LNCaP clone FGC (cell line): ENCODE data around the gene HDLBP.
"Not testable (repeated sequence)": the region's sequence is repeated elsewhere in the genome, so short reads cannot be mapped to it uniquely, and the experiment has no call there.

Experiments used
- DNase-seq: peaks from one replicate; pipeline ENCODE4 v3.0.0-alpha.2; 2011; ENCODE audit warnings: low read depth
- H3K4me3 ChIP-seq: 2 replicates; pipeline ENCODE4 v1.5.1; 2011; ENCODE audit warnings: mild to moderate bottlenecking, low read depth, low read length, control low read depth
- TF ChIP-seq, protein P1 (sequence below): IDR thresholded peaks from 2 replicates; pipeline ENCODE4 v1.5.1; 2012; ENCODE audit warnings: mild to moderate bottlenecking; ENCODE audit not compliant: control insufficient read depth, insufficient read depth; ENCODE audit errors: extremely low read depth

HDLBP gene

DNA sequence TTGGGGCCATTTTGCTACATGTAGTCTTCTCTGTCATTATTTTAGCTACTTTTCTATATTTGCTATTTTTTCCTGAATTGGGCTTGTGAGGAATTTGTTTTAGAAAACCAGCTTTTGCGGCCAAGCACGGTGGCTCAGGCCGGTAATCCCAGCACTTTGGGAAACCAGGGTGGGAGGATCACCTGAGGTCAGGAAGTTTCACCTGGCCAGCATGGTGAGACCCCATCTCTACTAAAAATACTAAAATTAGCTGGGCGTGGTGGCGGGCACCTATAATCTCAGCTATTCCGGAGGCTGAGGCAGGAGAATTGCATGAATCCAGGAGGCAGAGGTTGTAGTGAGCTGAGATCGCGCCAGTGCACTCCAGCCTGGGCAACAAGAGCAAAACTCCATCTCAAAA is 4.9 kb upstream of the HDLBP start:
- no peak overlapping the region for H3K4me3 ChIP-seq
- DNase-seq: no peak
- TF ChIP-seq, protein P1, sequence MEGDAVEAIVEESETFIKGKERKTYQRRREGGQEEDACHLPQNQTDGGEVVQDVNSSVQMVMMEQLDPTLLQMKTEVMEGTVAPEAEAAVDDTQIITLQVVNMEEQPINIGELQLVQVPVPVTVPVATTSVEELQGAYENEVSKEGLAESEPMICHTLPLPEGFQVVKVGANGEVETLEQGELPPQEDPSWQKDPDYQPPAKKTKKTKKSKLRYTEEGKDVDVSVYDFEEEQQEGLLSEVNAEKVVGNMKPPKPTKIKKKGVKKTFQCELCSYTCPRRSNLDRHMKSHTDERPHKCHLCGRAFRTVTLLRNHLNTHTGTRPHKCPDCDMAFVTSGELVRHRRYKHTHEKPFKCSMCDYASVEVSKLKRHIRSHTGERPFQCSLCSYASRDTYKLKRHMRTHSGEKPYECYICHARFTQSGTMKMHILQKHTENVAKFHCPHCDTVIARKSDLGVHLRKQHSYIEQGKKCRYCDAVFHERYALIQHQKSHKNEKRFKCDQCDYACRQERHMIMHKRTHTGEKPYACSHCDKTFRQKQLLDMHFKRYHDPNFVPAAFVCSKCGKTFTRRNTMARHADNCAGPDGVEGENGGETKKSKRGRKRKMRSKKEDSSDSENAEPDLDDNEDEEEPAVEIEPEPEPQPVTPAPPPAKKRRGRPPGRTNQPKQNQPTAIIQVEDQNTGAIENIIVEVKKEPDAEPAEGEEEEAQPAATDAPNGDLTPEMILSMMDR: no peak

GRCh38 chr2:241318830-241319229 is 3.4 kb upstream of the HDLBP start:
- H3K4me3 ChIP-seq, DNase-seq: not testable (repeated sequence)

DNA sequence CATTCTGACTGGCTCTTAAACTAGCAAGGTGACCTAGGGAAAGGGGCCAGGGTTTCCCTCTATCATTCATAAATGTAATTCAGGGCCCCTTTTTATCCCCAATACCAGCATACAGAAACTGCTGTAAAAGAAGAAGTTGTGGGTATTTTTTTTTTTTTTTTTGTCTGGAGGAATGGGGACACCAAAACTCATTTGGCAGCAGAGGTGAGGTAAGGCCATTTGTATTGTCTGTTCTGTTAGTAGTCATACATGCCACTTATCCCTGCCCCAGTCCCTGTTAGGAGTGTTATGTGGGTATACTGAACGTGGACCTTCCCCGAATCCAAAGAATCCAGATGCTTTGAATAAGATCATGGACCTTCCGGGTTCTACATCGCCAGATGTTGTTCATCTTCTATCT is 1.9 kb upstream of the HDLBP start:
- TF ChIP-seq, protein P1: no peak
- peak overlapping the region; percentile 68 for H3K4me3 ChIP-seq
- DNase-seq: no peak

DNA sequence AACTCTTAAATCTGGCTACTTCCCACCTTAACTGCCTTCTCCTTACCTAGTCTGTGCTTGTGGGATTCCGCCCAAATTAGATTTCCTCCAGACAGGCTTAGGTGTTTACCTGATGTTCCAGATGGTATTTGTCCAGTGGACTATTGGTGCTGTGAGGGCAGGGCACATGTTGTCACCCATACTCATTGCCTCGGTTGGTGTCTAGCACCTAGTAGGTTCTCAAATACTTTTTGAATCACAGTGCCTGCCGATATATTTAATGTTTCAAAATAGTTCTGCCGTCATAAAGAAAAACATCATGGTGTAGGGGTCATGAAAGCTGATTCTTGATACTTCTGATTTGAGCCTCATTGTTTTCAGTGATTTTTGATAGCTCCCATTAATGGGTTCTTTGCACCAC is 1.4 kb upstream of the HDLBP start:
- H3K4me3 ChIP-seq: peak overlapping the region; percentile 68
- DNase-seq: no peak
- TF ChIP-seq, protein P1: no peak

GRCh38 chr2:241315879-241316631 is 583 bp upstream of the HDLBP start, which contains the start of gene SEPTIN2:
Gene SEPTIN2, plus strand, starts transcription at chr2:241315925. Its CDS starts 8,308 bp downstream, at chr2:241324233.
- DNase-seq: no peak
- TF ChIP-seq, protein P1: no peak
- H3K4me3 ChIP-seq: peak within 1 kb of the TSS; percentile 77

GRCh38 chr2:241314226-241315092 is 1.0 kb downstream of the HDLBP start:
- no peak for DNase-seq
- TF ChIP-seq, protein P1: no peak
- peak overlapping the region; percentile 77 for H3K4me3 ChIP-seq

DNA sequence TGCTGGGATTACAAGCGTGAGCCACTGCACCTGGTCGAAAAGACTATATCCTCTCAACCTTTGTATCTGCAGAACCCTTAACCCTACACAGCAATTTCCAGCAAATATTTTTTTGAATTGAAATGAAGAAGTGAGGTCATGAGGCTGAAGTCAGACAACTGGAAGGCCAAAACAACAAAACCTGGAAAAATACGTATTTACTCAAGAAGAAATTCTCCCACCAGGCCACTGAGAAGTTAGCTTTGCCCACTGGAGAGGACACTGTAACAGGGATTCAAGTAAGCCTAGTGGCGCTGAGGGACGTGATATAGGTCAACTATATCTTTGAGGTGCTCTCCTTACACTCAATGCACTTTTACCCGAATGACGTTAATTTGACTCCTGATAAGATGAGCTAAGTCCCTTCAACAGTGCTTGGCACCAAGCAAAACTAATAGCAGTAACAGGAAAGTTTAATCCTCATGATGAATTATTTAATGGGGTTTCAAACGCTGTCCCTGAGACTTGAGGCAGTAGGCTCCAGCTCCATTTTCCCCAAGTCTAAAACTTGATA is 1.9 kb downstream of the HDLBP start:
- TF ChIP-seq, protein P1: no peak
- H3K4me3 ChIP-seq: peak overlapping the region; percentile 77
- no peak for DNase-seq
